ENCODE measurements around the gene CNTNAP1.
"Not testable (repeated sequence)": the region's sequence is repeated elsewhere in the genome, so short reads cannot be mapped to it uniquely, and the experiment has no call there.

The CNTNAP1 gene

GRCh38 chr17:42681976-42682721 is at the start of gene CNTNAP1:
CNTNAP1 (plus strand) TSS chr17:42682531; CDS start chr17:42682830, 299 bp downstream.
- in situ Hi-C loops (cut with MboI; ENCODE audit: low sequenced_read_pairs), result no loop called here

- in situ Hi-C loops (cut with MboI; ENCODE audit: low sequenced_read_pairs), result no loop called here
Measured at GRCh38 chr17:42632949-42633444, 49.3 kb upstream of the CNTNAP1 start.

GRCh38 chr17:42639525-42640113 is 42.7 kb upstream of the CNTNAP1 start:
- in situ Hi-C loops (cut with MboI; ENCODE audit: low sequenced_read_pairs), result no loop called here

- in situ Hi-C loops (cut with MboI; ENCODE audit: low sequenced_read_pairs), result no loop called here
Measured at GRCh38 chr17:42640121-42640520, 42.2 kb upstream of the CNTNAP1 start.

- in situ Hi-C loops (cut with MboI; ENCODE audit: low sequenced_read_pairs), result no loop called here
Measured at GRCh38 chr17:42642336-42642735, 40.0 kb upstream of the CNTNAP1 start.

- in situ Hi-C loops (cut with MboI; ENCODE audit: low sequenced_read_pairs), result no loop called here
Measured at GRCh38 chr17:42647778-42648177, 34.6 kb upstream of the CNTNAP1 start.

GRCh38 chr17:42651392-42651791 is 30.9 kb upstream of the CNTNAP1 start:
- in situ Hi-C loops (cut with MboI; ENCODE audit: low sequenced_read_pairs), result no loop called here

- in situ Hi-C loops (cut with MboI; ENCODE audit: low sequenced_read_pairs), result no loop called here
Measured at GRCh38 chr17:42653179-42654124, 28.9 kb upstream of the CNTNAP1 start.

- in situ Hi-C loops (cut with MboI; ENCODE audit: low sequenced_read_pairs), result no loop called here
Measured at GRCh38 chr17:42655528-42655927, 26.8 kb upstream of the CNTNAP1 start.

GRCh38 chr17:42657824-42658588 is 24.3 kb upstream of the CNTNAP1 start:
- in situ Hi-C loops (cut with MboI; ENCODE audit: low sequenced_read_pairs), result no loop called here

- in situ Hi-C loops (cut with MboI; ENCODE audit: low sequenced_read_pairs), result no loop called here
Measured at GRCh38 chr17:42659079-42659931, 23.0 kb upstream of the CNTNAP1 start, which contains the start of gene TUBG2. TUBG2 (plus strand) TSS chr17:42659284; CDS start chr17:42659504, 220 bp downstream.

GRCh38 chr17:42659932-42660274 is 22.4 kb upstream of the CNTNAP1 start:
- in situ Hi-C loops (cut with MboI; ENCODE audit: low sequenced_read_pairs), result not testable (repeated sequence)

GRCh38 chr17:42660692-42661345 is 21.5 kb upstream of the CNTNAP1 start:
- in situ Hi-C loops (cut with MboI; ENCODE audit: low sequenced_read_pairs), result no loop called here

- in situ Hi-C loops (cut with MboI; ENCODE audit: low sequenced_read_pairs), result no loop called here
Measured at GRCh38 chr17:42665581-42666001, 16.7 kb upstream of the CNTNAP1 start.

GRCh38 chr17:42666126-42666525 is 16.2 kb upstream of the CNTNAP1 start:
- in situ Hi-C loops (cut with MboI; ENCODE audit: low sequenced_read_pairs), result not testable (repeated sequence)

GRCh38 chr17:42667088-42667951 is 15.0 kb upstream of the CNTNAP1 start:
- in situ Hi-C loops (cut with MboI; ENCODE audit: low sequenced_read_pairs), result no loop called here

GRCh38 chr17:42669705-42669976 is 12.7 kb upstream of the CNTNAP1 start:
- in situ Hi-C loops (cut with MboI; ENCODE audit: low sequenced_read_pairs), result no loop called here
